OCI-M2 (cell line): ENCODE measurements around the gene EVI5.

Experiments
- DNase-seq: peaks from one replicate; lab custom pipeline; 2025; ENCODE audit not compliant: unreplicated experiment; lab: John Stamatoyannopoulos, UW

The EVI5 gene

DNA sequence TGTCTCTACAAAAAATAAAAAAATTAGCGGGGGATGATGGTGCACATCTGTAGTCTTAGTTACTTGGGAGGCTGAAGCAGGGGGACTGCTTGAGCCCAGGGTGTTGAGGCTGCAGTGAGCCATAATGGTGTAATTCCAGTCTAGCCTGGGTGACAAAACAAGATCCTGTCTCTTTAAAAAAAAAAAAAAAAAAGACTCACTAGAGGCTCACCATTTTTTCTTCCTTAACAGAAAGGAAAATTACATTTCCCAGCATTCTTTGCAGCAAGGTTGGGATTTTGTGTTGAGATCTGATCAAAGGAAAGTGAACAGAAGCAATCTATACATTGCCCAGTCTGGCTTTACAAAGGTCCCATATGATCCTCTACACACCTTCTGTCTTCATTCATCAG is 319.7 kb downstream of the EVI5 start:
- DNase-seq: no peak

DNA sequence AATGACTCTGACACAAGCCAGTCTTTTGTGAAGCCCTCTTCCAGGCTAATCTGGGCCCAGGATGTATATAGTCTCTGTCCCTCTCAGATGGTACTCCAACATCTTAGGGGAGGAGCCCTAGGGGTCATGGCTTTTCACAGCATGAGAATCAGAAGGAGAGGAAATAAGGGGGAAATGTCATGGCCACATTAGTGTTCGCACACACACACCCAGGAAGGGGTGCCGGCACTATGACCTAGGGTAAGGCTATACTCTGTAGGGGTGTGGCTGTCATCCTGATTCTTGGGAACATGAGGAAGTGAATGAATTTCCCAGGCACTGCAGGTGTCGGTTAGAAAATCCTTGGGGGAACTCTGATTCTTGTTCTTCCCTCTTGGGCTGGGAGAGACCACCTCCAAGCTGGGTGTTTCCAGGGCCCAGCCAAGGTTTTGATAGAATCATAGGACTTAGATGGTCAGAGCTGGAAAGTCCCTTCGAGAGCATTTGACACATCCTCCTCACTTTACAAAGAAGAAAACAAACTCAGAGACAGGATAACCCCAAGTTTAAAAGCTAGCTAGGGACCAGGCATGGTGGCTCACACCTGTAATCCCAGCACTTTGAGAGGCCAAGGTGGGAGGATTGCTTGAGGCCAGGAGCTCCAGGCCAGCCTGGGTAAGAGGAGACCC is 320.2 kb downstream of the EVI5 start:
- no peak for DNase-seq

DNA sequence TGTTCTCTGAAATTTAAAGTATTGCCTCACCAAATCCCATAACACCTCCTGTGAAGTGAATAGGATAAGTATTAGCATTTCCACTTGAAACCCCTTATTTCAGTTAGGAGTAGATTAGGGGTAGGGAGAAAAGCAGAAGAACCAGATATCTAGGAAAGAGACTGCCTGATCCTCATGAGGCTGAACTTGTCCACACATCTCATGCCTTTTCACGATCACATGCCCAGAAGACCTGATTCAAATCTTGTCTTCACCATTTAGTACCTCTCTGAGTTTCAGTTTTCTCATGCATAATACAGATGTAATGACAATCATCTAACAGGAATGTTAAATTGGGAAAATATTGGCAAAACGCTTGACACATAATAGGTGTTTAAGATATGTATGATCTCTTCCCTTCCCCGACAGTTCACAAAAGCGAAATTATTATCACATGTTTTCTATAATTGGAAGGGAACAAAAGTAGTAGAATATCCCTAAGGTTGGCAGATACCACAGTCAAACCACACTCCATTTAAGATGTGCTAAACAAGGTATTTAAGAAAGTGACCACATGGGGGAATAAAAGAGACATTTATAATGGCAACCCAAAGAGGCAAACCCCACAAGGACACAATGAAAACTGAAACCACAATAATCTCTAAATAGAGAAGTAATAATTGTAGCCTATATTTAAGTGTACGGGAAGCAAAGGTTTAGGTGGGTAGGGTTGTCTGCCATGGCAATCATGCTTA is 323.4 kb downstream of the EVI5 start:
- no peak for DNase-seq

DNA sequence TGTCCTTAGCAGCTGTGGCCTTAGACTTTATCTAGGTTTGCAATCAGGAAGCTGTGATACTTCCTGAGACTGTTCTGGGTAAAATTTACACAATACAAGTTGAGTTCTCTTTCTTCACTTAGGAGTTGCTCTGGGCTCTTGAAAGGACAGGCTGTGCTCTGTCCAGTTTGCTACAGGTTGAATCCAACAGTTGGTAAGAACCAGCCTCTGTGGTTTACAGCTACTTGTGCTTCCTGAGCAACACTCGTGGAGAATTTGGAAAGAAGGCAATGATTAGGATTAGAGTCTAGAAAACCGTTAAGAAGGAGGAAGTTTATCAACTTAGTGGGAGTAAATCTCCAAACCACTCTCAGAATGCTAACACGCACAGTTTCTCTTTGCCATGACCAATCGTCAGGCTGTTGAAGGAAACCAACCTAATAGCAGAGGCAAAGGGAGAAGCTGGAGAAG is 325.0 kb downstream of the EVI5 start:
- no peak for DNase-seq
